Gastroesophageal sphincter (tissue), 4 donors: ENCODE data around the gene AP3B2. TPM values are rescaled to one million over a fixed set of nuclear protein-coding genes. Genes with fewer than 3 reads are reported as not detected.

Experiments used
- ATAC-seq: fragments of 150-250 bp; one replicate; pipeline ENCODE4 v1.9.1; 2016; ENCODE audit warnings: mild to moderate bottlenecking, moderate library complexity
- H3K27ac ChIP-seq, 4 donors: fragments of 200-600 bp; sonication (generic) in 3 of 4; 1 replicate in 3 of 4; 2 replicates in 1 of 4; pipeline ENCODE4 v1.5.1; 2016 to 2019
- H3K27me3 ChIP-seq: fragments of 200-600 bp; sonication (generic); one replicate; pipeline ENCODE4 v1.5.1; 2019
- H3K36me3 ChIP-seq, 2 donors: fragments of 200-600 bp; sonication (generic); one replicate each; pipeline ENCODE4 v1.5.1; 2019; ENCODE audit warnings: control low read depth in 1 of 2
- H3K4me1 ChIP-seq, 3 donors: fragments of 200-600 bp; sonication (generic); 1 replicate in 2 of 3; 2 replicates in 1 of 3; pipeline ENCODE4 v1.5.1; 2016 to 2019; ENCODE audit warnings: control low read depth in 2 of 3
- H3K4me3 ChIP-seq, 2 donors: fragments of 200-600 bp; sonication (generic); one replicate each; pipeline ENCODE4 v1.5.1; 2019; ENCODE audit warnings: mild to moderate bottlenecking in 1 of 2, moderate library complexity in 1 of 2
- H3K9me3 ChIP-seq, 3 donors: fragments of 200-600 bp; sonication (generic); one replicate each; pipeline ENCODE4 v1.5.1; 2017 to 2019; ENCODE audit warnings: control low read depth in 2 of 3
- CTCF ChIP-seq, 4 experiments: fragments of 200-600 bp in 2 of 4; fragments of 450-650 bp in 2 of 4; sonication (generic) in 1 of 4; IDR thresholded peaks; one replicate each; pipeline ENCODE4 v1.5.1; 2017 to 2019; ENCODE audit warnings: antibody characterized with exemption in 4 of 4, mild to moderate bottlenecking in 2 of 4, moderate library complexity in 2 of 4
- EP300 ChIP-seq: sonication (generic); formaldehyde crosslinking; IDR thresholded peaks from one replicate; pipeline ENCODE4 v1.6.1; 2017; ENCODE audit warnings: antibody characterized with exemption, mild to moderate bottlenecking
- POLR2A ChIP-seq, 2 donors: fragments of 450-650 bp; IDR thresholded peaks; one replicate each; pipeline ENCODE4 v1.6.1; 2017; ENCODE audit warnings: antibody characterized with exemption in 2 of 2, mild to moderate bottlenecking in 2 of 2, moderate library complexity in 1 of 2
- POLR2AphosphoS5 ChIP-seq: sonication (generic); formaldehyde crosslinking; IDR thresholded peaks from one replicate; pipeline ENCODE4 v1.6.1; 2017; ENCODE audit warnings: antibody characterized with exemption
- WGBS, 2 donors: methylation state at CpG; one replicate each; pipeline ENCODE4 v1.1.5; 2018; ENCODE audit warnings: low coverage in 1 of 2; 5-methylcytosine and 5-hydroxymethylcytosine counted together
- total RNA-seq, 4 donors: library from RNA; depleted of rRNA; stranded (reverse); fragments of >200 nt; gene quantifications; one replicate each; pipeline ENCODE4 v1.1.0, GENCODE V29; 2016

The AP3B2 gene
- total RNA-seq, 4 donors from 2014 or later: 1.6 to 2.6 (median 2.0) TPM

GRCh38 chr15:82651708-82652107 is 58.0 kb downstream of the AP3B2 start:
- H3K4me1 ChIP-seq: peaks cover 0 to 22% (median 13%) of the 10 kb centered on the region in 3 donors
- no peak overlapping the region for H3K27ac ChIP-seq
- H3K4me3 ChIP-seq: no peak overlapping the region
- no peaks in the 10 kb centered on the region for H3K36me3 ChIP-seq
- 71 to 89% methylated on average over 1 to 2 of the region's 2 CpGs for WGBS, 2 donors
- H3K9me3 ChIP-seq: no peaks in the 10 kb centered on the region
- peaks cover 19% of the 10 kb centered on the region for H3K27me3 ChIP-seq
- ATAC-seq: no peak
- TF ChIP-seq POLR2AphosphoS5 (no peak), CTCF (IDR thresholded peaks at IDR 0.05) (no peak), EP300 (no peak), POLR2A (IDR thresholded peaks at IDR 0.05) (no peak)

GRCh38 chr15:82650046-82650670 is 59.5 kb downstream of the AP3B2 start:
- Histone ChIP-seq H3K27me3 (peaks cover 34% of the 10 kb centered on the region), H3K4me1 (peaks cover 0 to 34% (median 19%) of the 10 kb centered on the region in 3 donors), H3K27ac (no peak overlapping the region), H3K9me3 (no peaks in the 10 kb centered on the region), H3K4me3 (no peak overlapping the region), H3K36me3 (no peaks in the 10 kb centered on the region)
- ATAC-seq: no peak
- no peak for TF ChIP-seq POLR2AphosphoS5
- no peak for TF ChIP-seq CTCF (IDR thresholded peaks at IDR 0.05)
- no peak for TF ChIP-seq EP300

GRCh38 chr15:82649226-82649999 is 60.3 kb downstream of the AP3B2 start:
- Histone ChIP-seq H3K4me3 (no peak overlapping the region), H3K27ac (no peak overlapping the region), H3K27me3 (peaks cover 42% of the 10 kb centered on the region), H3K36me3 (no peaks in the 10 kb centered on the region), H3K9me3 (no peaks in the 10 kb centered on the region), H3K4me1 (peaks cover 0 to 34% (median 19%) of the 10 kb centered on the region in 3 donors)
- TF ChIP-seq CTCF (IDR thresholded peaks at IDR 0.05) (no peak), POLR2AphosphoS5 (no peak), POLR2A (IDR thresholded peaks at IDR 0.05) (no peak), EP300 (no peak)
- WGBS, 2 donors: 77 to 78% methylated on average over 6 to 9 of the region's 11 CpGs
- ATAC-seq: no peak

GRCh38 chr15:82648257-82649103 is 61.2 kb downstream of the AP3B2 start:
- ATAC-seq: no peak
- H3K36me3 ChIP-seq: no peaks in the 10 kb centered on the region
- TF ChIP-seq POLR2A (IDR thresholded peaks at IDR 0.05): no peak
- TF ChIP-seq CTCF (IDR thresholded peaks at IDR 0.05): no peak
- TF ChIP-seq EP300: no peak
- no peak for TF ChIP-seq POLR2AphosphoS5
- peak overlapping the region; percentile 37 to 66 for H3K4me3 ChIP-seq
- H3K27ac ChIP-seq: peak overlapping the region in 3 of 4 donors; percentile 56 to 75 (median 71)
- WGBS, 2 donors: 30 to 55% methylated on average over 4 to 14 of the region's 41 CpGs
- H3K27me3 ChIP-seq: peaks cover 49% of the 10 kb centered on the region
- H3K9me3 ChIP-seq: no peaks in the 10 kb centered on the region
- H3K4me1 ChIP-seq: peaks cover 0 to 34% (median 19%) of the 10 kb centered on the region in 3 donors
